GM19397 (cell line): ENCODE measurements around the gene TYW1B.
"Not testable (repeated sequence)": the region's sequence is repeated elsewhere in the genome, so short reads cannot be mapped to it uniquely, and the experiment has no call there.

Source experiments
- ATAC-seq: cut with Tn5 transposase; IDR thresholded peaks from one replicate; pipeline ENCODE4 v1.9.1; 2021; ENCODE audit warnings: mild to moderate bottlenecking, moderate library complexity; ENCODE audit not compliant: unreplicated experiment

Gene TYW1B

GRCh38 chr7:72816370-72817157 lies 11.4 kb downstream of the TYW1B start:
- ATAC-seq = not testable (repeated sequence)

- ATAC-seq = not testable (repeated sequence)
Measured at GRCh38 chr7:72810437-72810836, 17.6 kb downstream of the TYW1B start.

DNA sequence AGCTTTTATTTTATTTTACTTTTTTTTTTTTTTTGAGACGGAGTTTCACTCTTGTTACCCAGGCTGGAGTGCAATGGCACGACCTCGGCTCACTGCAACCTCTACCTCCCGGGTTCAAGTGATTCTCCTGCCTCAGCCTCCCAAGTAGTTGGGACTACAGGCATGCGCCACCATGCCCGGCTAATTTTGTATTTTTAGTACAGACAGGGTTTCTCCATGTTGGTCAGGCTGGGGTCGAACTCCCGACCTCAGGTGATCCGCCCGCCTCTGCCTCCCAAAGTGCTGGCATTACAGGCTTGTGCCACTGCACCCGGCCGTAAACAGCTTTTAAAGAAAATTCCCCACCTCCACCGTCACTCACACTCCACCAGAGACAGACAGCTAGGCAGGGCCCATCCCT lies 19.5 kb downstream of the TYW1B start:
- not testable (repeated sequence) for ATAC-seq

DNA sequence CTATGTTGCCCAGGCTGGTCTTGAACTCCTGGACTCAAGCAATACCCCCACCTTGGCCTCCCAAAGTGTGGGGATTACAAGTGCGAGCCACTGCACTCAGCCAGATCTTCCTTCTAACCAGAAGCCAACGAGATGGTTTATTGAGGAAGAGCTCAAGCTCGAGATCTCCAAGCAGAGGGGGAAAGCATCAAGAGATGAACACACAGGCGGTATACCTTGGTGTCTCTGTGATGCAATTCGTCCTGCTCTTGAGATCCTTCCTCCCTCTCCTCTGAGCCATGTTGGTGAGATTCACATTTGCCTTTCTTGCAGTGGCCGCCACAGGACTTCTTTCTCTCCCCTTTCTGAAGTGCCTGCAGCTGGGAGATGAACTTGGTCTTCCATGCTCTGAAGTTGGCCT lies 21.1 kb downstream of the TYW1B start:
- ATAC-seq = not testable (repeated sequence)

- no peak for ATAC-seq
Measured at GRCh38 chr7:72805526-72806494, 22.2 kb downstream of the TYW1B start.

DNA sequence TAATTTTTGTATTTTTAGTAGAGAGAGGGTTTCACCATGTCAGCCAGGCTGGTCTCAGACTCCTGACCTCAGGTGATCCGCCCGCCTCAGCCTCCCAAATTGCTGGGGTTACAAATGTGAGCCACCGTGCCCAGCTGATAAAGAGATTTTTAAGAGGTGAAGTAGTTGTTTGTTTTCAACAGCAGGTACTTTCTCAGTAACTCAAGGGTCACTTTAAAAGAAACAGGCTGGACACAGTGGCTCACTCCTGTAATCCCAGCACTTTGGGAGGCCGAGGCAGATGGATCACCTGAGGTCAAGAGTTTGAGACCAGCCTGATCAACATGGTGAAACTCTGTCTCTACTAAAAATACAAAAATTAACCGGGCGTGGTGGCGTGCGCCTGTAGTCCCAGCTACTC lies 24.2 kb downstream of the TYW1B start:
- not testable (repeated sequence) for ATAC-seq

- not testable (repeated sequence) for ATAC-seq
Measured at GRCh38 chr7:72801564-72801963, 26.4 kb downstream of the TYW1B start.

- not testable (repeated sequence) for ATAC-seq
Measured at GRCh38 chr7:72795401-72795800, 32.6 kb downstream of the TYW1B start.

GRCh38 chr7:72793791-72794190 lies 34.2 kb downstream of the TYW1B start:
- no peak for ATAC-seq

- not testable (repeated sequence) for ATAC-seq
Measured at GRCh38 chr7:72790698-72791060, 37.3 kb downstream of the TYW1B start.

GRCh38 chr7:72790048-72790697 lies 37.8 kb downstream of the TYW1B start:
- not testable (repeated sequence) for ATAC-seq

GRCh38 chr7:72785166-72785955 lies 42.6 kb downstream of the TYW1B start:
- no peak for ATAC-seq

DNA sequence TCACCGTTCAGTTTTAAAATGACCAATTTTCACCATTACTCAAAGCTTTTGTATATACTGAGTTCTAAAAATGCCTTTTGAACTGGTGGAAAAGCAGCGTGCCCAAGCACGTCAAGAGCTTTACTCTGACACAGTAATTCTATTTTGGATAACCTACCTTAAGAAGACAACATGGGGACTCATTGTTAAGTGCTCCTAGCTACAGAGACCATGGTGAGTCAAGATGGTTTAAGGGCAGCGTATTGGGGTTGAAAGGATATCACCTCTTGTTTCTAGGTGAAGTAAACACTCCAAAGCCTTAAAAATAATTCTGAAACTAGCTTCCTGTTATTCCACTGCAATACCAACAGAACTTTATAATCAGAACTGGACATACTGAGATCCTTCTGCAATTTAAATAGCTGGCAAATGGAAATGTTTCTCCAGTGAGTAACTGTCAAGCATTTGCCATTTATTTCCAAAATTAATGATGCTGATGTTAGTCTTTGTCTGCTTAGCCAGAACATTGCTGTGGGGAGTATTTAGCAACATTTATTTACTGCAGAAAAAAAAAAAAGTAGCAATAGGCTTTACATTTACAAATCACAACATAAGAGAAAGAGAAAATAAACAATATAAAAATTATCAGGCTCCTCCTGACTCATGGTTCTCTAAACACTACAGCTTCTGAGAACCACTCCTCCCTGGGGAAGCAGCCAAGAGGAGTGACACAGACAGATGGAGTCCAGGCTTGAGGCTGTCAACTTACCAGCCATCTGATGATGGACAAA lies 44.2 kb downstream of the TYW1B start:
- not testable (repeated sequence) for ATAC-seq

- no peak for ATAC-seq
Measured at GRCh38 chr7:72781631-72782030, 46.4 kb downstream of the TYW1B start.

DNA sequence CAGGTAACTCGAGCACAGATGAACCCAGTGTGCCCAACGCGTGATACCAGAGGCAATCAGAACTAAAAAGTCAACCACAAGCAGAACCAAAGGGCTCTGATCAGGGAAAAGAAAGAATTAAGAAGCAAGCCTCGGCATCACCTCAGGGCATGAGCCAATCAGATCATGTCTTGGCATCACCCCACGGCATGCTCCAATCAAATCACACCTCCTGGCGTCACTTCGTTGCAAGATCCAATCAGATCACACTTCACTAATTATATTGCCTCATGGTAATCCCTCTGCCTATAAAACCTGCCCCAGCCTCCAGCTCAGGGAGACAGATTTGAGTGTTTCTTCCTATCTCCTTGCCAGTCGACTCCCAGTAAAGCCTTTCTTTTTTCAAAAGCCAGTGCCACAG lies 46.8 kb downstream of the TYW1B start:
- ATAC-seq = no peak

DNA sequence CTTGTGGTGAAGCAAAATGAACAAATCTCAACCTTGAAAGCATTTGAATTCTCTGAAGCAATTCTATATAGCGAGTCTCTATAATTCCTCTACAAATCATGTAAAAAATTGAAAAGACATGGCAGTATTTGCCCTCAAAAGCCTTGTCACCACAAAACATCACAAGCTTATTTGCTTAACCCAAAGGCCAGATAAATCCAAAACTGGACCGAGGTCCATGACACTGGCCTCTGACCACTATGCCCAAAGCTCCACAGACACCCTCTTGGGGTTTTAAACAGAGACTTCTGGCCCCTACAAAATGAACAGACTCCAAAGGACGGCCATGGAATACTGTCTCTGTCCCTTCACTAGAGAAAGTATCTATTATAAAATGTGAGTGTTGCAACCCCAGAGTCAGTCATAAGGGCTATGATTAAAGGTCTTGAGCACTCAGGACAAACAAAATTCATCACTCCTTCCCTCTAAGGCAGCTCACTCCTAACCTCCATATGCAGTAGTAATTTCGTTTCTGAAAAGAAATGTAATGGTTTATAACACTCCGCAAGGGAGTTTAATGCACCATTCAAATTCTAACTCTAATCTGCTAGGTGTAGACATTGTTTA lies 47.6 kb downstream of the TYW1B start:
- ATAC-seq = not testable (repeated sequence)

DNA sequence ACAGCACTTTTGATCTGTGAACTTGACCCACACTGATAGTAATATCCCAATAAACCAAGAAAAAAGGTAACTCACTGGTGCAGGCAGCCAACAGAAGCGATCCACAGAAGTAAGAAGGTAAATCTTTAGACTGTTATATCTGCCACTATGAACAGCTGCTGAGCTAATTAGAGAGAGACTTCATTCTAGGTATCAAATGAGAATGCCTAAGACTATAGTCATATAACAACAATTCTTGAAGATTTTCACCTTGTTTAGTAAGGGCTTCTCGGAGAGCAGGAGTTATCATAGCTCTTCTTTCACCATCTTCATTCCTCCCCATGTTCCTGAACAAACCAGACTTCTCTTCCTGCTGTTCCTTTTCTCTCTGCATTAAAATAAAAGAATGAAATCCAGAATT lies 50.8 kb downstream of the TYW1B start:
- not testable (repeated sequence) for ATAC-seq

DNA sequence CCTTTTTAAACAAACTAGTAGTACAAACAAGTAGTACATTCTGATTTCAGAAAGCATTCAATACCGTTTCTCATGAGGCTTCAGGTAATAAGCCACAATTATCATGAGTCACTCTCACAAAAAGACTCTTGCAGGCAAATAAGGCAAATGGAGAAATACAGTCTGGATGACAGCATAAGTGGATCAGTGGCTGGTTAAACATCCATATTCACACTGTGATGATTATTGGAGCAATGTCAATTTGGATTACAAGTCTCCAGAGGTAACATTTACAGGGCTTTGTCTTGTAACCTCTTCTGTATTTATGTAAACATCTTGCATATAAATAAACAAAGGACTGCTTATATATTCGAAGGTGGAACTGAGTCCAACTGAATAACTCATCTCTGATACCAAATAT lies 55.4 kb downstream of the TYW1B start:
- not testable (repeated sequence) for ATAC-seq

DNA sequence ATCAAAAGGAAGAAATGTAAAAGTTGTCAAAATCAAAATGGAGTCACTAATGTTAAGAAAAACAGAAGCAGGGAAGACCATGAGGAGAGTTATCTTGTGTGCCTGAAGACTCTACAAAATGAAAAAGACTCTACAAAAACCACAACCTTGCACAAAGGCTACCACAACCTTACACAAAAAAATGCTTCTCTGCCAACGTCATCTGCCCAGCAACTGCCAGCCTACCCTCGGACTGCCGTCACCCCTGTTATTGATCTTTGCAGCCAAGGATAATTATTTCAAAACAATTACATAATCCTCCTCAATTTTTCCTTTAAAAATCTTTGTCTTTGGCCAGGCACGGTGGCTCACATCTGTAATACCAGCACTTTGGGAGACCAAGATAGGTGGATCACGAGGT lies 61.0 kb downstream of the TYW1B start:
- ATAC-seq = not testable (repeated sequence)
